Jurkat, Clone E6-1 (cell line): ENCODE measurements around the gene TP73.

ENCODE experiments used
- DNase-seq: peaks from one replicate; pipeline ENCODE4 v3.0.0-alpha.2; 2011; ENCODE audit warnings: low read depth, low spot score
- H3K4me3 ChIP-seq: 2 replicates; pipeline ENCODE4 v1.5.1; 2011; ENCODE audit warnings: mild to moderate bottlenecking, low read length, control low read depth, moderate library complexity

The TP73 gene

GRCh38 chr1:3767328-3767925 is 115.1 kb downstream of the TP73 start:
- no peak for DNase-seq
- H3K4me3 ChIP-seq: no peak overlapping the region

GRCh38 chr1:3768811-3769390 is 116.6 kb downstream of the TP73 start:
- no peak overlapping the region for H3K4me3 ChIP-seq
- no peak for DNase-seq

DNA sequence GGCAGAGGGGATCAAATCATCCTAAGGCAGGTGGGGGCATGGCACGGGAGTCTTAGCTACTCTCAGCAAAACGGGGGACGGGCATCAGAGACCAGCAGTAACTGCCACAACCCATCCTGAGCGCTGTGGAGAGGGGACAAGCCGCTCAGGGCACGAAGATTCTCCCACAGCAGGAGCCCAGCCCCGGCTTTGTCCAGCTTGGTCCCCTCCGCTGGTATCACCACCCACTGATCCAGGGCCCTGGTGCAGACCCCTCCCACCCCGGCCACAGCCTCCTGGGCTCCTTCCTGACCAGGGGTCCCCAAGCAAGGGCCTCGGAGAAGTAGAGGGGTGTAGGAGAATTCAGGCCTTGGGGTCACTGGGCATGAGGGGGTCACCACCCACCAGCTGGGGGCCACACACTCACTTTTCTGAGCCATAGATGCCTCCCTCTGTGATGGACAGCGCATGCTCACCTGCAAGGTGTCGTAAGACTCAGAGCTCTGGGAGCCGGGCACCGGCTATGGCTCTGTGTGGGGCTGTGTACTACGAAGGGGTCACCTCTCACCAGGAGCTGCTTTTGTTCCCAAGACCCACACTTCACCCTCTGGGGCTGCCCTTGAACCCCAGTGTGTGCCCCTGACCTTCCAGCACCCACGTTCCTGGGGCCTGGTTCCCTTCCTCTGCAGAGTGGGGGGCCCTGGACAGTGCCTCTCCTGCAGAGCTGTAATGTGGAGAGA is 117.9 kb downstream of the TP73 start:
- no peak overlapping the region for H3K4me3 ChIP-seq
- no peak for DNase-seq

DNA sequence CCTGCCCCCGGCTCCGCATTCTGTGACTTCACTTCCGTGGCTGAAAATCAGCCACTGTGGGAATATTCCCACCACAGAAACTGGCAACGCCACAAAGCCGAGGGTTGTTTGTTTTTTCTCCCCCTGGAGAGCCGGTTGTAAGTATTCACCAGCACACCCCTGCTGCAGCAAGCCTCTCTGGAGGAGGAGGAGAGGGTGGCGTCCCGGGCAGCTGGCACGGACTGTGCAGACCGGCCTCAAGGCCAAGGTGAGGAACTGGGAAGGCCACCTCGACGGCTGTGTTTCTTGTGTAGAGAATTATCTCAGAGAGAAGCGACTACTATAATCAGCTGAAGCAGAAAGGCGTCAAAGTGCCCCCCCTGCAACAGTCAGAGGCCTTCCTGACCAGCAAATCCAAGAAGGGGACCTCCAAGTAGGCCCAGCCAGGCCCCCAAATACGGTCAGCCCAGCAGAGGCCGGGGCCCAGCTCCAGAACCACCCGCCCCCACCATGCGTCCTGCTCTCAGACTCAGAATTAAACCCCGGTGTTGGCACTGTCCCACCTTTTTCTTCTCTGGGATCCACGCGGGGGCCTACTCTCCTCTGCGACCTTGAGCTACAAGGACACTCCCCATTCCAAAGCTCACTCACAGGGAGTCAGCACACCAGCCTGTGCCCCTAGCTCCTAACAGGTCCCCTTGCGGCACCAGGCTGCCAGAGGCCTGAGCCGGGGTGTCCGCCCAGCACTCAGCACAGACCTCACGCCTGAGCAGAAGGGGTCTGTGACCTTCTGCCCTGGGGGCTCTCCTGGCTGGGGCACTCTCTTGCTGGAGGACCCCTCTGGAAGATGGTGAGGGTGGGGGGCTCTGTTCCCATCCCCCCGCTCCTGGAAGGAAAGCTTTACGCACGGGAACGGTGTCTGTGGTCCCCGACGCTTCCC is 119.1 kb downstream of the TP73 start:
- no peak for DNase-seq

DNA sequence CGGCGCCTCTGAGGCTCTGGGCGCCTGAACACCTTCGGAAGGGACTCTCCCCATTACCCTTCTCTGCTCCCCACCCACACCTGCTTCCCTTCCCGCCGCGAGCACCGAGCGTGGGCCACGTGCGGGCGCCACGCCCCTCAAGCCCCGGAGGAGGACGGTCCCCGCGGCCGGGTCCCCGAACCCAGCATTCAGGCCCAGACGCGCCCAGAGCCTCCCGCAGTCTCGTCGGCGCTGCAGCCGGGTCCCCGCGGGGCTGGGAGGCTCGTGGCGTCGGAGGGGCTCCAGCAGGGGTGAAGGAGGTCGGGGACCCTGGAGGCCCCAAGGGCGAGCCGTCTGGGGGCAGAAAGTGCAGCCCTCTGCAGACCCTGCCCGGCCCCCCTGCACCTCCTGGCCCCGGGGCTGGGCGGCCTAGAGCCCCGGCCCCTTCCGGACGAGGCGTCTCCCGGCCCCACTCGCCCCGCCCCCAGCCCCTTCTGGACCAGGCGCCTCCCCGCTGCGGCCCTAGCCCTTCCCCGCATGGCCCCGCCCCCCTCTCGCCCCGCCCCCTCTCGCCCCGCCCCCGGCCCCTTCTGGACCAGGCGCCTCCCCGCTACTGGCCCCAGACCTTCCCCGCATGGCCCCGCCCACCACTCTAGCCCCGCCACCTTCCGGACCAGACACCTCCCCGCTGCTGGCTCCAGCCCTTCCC is 119.9 kb downstream of the TP73 start:
- peak; percentile 63 for DNase-seq
- peak overlapping the region; percentile 50 for H3K4me3 ChIP-seq

More for the DNA sequence above, 119.1 kb downstream of the TP73 start:
- peak overlapping the region; percentile 50 for H3K4me3 ChIP-seq

DNA sequence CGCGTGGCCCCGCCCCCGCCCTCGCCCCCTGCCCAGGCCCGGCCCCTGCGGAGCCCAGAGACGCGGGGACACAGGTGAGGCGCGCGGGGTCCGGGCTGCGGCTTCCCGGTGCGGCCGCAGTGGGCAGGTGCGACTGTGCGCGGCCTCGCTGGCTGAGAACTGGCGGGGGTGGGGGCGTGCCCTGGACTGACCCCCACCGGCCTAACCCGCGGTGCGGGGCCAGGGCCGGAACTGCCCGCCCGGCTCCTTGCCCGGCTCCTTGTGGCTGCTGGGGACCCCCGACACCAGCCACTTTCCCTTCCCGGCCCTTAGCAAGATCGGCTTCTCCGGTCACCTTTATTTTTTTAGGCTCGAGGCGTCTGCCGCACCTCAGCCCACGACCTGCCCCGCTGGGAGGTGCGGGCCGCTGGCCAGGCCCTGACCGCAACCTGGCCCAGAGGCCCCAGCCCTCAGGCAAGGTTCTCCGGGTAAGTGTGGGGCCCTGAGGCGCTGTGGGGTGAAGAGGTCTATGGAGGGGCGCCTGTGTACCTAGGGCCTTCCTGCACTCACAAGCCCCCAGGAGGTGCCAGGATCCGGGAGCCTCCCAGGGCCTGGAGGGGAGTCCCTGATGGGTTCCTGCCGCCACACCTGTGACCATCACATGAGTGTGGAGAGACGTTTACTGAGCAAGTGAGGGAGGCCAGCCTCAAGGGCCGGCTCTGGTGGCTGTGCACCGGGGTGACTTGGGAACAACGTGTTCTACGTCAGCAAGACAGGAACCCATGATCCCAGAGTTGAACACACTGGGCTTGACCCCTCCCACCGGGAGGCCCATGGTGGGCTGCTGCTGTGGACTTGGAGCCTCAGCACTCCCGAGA is 120.6 kb downstream of the TP73 start, which contains the start of gene SMIM1:
TSS of gene SMIM1 (plus strand) at position 35 of the 857 bp plus-strand sequence. CDS start 2,625 bp downstream, outside the sequence.
- H3K4me3 ChIP-seq: peak within 1 kb of the TSS; percentile 50
- no peak for DNase-seq

DNA sequence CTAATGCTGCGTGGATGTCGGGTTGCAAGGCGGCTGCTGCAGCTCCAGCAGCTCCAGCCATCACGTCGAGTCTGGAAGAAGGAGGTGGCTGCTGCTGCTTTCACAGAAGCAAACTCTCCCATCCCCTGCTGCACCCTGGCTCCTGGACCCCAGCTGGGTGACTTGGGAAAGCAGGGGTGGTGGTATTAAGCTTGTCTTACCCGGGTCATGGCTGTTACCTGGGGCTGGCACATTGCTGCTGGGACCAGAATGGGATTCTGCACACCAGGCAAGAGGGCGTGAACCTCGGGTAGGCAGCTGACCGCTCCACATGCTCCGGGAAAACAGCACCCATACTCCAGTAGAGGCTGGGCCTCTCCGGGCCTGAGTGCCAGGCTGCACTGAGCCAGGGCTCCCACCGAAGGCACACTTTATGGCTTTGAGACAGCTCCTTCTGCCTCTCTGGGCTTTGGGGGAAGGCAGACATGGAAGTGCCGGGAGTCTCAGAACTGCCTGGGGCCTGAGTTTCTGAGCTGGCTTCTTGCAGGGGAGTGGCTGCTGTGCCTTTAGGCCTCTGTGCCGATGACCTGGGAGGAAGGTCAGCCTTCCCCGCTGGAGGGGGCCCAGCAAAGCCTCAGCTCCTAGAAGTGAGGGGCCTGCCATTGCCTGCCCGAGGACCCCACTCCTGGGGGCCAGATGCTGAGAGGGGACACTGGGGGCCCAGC is 121.4 kb downstream of the TP73 start:
- H3K4me3 ChIP-seq: no peak overlapping the region
- DNase-seq: no peak

DNA sequence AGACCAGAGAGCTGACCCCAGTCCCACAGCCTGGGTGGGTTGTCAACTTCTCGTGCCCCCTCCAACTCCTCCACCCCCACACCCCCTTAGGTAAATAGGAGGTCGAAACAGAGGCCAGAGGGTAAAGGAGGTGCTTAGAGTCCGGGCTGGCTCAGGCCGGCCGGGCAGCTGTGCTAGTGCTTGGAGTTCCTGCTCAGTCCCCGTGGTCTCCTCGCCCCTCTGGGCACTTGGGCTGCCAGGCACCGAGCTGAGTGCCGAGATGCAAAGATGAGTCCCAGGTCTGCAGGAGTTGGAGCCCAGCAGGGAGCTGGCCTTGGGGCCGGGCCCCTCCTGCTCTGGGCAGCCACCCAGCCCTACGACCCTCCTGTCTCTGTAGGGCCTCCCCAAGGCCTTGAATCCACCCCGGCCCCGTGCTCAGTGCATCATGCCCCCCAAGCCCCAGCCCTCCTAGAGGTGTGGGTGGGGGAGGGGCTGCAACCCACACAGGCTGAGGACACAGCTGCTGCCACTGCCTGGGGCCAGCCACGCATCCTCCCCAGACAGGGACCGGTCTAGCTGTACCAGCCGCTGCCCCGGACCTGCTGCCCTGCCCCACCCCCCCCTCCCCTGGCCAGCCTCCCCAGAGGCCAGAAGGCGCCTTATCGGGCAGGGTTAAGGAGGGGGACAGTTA is 122.1 kb downstream of the TP73 start:
- H3K4me3 ChIP-seq: no peak overlapping the region
- no peak for DNase-seq

GRCh38 chr1:3774946-3775489 is 122.7 kb downstream of the TP73 start:
- no peak for DNase-seq

GRCh38 chr1:3775490-3776230 is 123.3 kb downstream of the TP73 start:
- H3K4me3 ChIP-seq: no peak overlapping the region
- peak; percentile 54 for DNase-seq

More at GRCh38 chr1:3774946-3775489, 122.7 kb downstream of the TP73 start:
- H3K4me3 ChIP-seq: no peak overlapping the region

GRCh38 chr1:3776231-3776961 is 124.1 kb downstream of the TP73 start:
- DNase-seq: no peak
- H3K4me3 ChIP-seq: no peak overlapping the region

DNA sequence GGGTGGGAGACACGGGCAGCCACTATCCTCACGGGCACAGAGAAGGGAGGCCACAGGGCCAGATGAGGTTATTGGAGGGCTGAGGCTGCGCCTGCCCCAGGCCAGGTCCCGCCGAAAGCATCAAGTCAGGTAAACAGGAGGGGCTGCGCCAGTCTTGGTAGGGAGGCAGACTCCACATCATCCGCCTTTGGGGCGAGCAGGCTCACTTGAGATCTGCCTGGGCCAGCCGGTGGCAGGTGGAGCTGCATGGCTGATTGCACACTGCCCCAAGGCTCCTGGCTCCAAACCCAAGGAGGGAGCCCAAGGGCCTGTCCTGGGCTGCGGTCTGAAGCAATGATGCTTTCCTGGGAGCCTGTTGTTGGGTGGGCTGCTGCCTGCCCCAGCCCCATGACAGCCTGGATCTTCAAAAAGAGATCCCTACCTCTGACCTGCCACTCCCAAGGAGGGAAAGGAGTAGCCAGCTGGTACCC is 124.8 kb downstream of the TP73 start:
- H3K4me3 ChIP-seq: no peak overlapping the region
- no peak for DNase-seq

DNA sequence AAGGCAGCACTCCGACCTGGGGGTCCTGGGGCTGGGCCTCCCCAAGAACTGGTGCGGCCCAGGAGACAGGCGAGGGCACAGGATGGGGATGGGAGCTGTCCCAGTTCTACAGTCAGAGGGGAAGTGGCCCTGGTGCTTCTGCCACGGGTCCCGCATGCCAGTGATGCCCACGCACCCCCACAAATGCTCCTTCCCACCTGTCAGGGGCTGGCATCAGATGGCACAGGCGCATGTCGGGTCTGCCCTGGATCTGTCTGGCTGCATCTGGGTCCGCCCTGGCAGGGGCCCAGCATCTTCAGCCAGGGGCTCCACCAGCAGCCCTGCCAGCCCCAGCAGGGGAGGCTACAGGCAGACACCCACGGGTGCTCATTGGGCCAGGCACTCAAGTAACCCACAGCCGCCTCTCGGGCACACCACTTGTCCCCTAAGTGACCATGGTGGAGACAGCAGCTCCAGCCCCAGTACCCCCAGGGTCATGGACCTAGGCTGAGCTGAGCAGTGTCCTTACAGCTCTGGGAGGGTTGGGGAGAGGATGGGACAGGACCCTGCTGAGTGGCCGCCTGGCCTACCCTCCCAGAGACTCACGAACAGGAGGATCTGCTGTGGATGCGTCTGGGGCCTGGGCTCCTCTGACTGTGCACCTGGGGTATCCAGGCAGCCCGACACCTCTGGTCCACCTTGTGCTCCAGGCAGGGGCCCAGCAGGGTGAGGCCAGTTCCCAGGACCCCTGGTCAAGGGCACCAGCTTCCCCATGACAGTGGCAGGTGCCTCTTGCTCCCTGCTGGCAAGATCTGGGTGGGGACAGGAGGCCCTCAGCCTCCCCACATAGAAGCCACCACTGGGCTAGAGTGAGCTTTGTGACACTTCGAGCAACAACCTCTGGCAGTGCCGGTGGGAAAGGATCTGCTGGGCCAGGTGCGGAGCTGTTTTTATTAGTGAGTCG is 125.6 kb downstream of the TP73 start:
- H3K4me3 ChIP-seq: no peak overlapping the region
- no peak for DNase-seq

GRCh38 chr1:3778590-3779264 is 126.4 kb downstream of the TP73 start:
- DNase-seq: no peak
- no peak overlapping the region for H3K4me3 ChIP-seq
